Keratinocyte (primary cell): Measurements from ENCODE around the gene FAM13C. TPM values are rescaled to one million over a fixed set of nuclear protein-coding genes. Genes with fewer than 3 reads are reported as not detected.

Experiments
- DNase-seq: peaks from one replicate; pipeline ENCODE4 v3.0.0-alpha.2; 2011; ENCODE audit warnings: low read depth, missing footprints, low spot score
- FAIRE-seq: peaks from 2 replicates; lab custom pipeline; 2011; peaks lifted over from hg19 to GRCh38; lab: Jason Lieb, UNC
- H2AFZ ChIP-seq: 2 replicates; pipeline ENCODE4 v1.6.0; 2012; ENCODE audit warnings: low read length, control low read depth, inconsistent platforms; ENCODE audit not compliant: control insufficient read depth
- H3K27ac ChIP-seq: 2 replicates; pipeline ENCODE4 v1.5.1; 2011; ENCODE audit warnings: low read length; ENCODE audit not compliant: control insufficient read depth, insufficient read depth
- H3K27me3 ChIP-seq: 3 replicates; pipeline ENCODE4 v1.6.0; 2011; ENCODE audit warnings: low read length; ENCODE audit not compliant: control insufficient read depth, insufficient read depth; ENCODE audit errors: extremely low read depth
- H3K36me3 ChIP-seq, 2 experiments: 2 replicates in 1 of 2; 3 replicates in 1 of 2; pipeline ENCODE4 v1.5.1; 2011; ENCODE audit warnings: low read length in 2 of 2, mild to moderate bottlenecking in 1 of 2; ENCODE audit not compliant: control insufficient read depth in 2 of 2, insufficient read depth in 2 of 2; ENCODE audit errors: extremely low read depth in 1 of 2
- H3K4me1 ChIP-seq: 3 replicates; pipeline ENCODE4 v1.5.1; 2011; ENCODE audit warnings: low read length; ENCODE audit not compliant: control insufficient read depth, insufficient read depth; ENCODE audit errors: extremely low read depth
- H3K4me2 ChIP-seq: 3 replicates; pipeline ENCODE4 v1.6.0; 2011; ENCODE audit warnings: low read depth, low read length; ENCODE audit not compliant: control insufficient read depth, insufficient read depth; ENCODE audit errors: extremely low read depth
- H3K4me3 ChIP-seq, 3 experiments: fragments of 200-600 bp in 1 of 3; sonication (generic) in 1 of 3; 2 replicates in 2 of 3; 3 replicates in 1 of 3; pipeline ENCODE4 v1.5.1; 2011 to 2016; ENCODE audit warnings: low read length in 3 of 3, mild to moderate bottlenecking in 3 of 3, control low read depth in 2 of 3, inconsistent platforms in 1 of 3, low read depth in 1 of 3, mixed read lengths in 1 of 3, mixed run types in 1 of 3, moderate library complexity in 1 of 3; ENCODE audit not compliant: control insufficient read depth in 2 of 3, insufficient read depth in 2 of 3; ENCODE audit errors: extremely low read depth in 1 of 3
- H3K79me2 ChIP-seq: 2 replicates; pipeline ENCODE4 v1.6.0; 2012; ENCODE audit warnings: low read length; ENCODE audit not compliant: control insufficient read depth, insufficient read depth
- H3K9ac ChIP-seq: 3 replicates; pipeline ENCODE4 v1.6.0; 2011; ENCODE audit warnings: low read length; ENCODE audit not compliant: control insufficient read depth, insufficient read depth; ENCODE audit errors: extremely low read depth
- H3K9me1 ChIP-seq: 3 replicates; pipeline ENCODE4 v1.6.0; 2011; ENCODE audit warnings: low read length; ENCODE audit not compliant: control insufficient read depth, insufficient read depth; ENCODE audit errors: extremely low read depth
- H3K9me3 ChIP-seq: 2 replicates; pipeline ENCODE4 v1.5.1; 2012; ENCODE audit warnings: low read depth, low read length; ENCODE audit not compliant: control insufficient read depth
- H4K20me1 ChIP-seq: 3 replicates; pipeline ENCODE4 v1.6.0; 2011; ENCODE audit warnings: low read length; ENCODE audit not compliant: control insufficient read depth, insufficient read depth; ENCODE audit errors: extremely low read depth
- EZH2 ChIP-seq: IDR thresholded peaks from one replicate; pipeline ENCODE4 v1.6.1; 2012; ENCODE audit warnings: inconsistent platforms, mild to moderate bottlenecking, low read length, moderate library complexity
- dilution Hi-C: fragments of 300-500 bp; cut with MboI; formaldehyde crosslinking; loops from one replicate; pipeline ENCODE4 v1.7.0; 2020; ENCODE audit warnings: low sequenced_read_pairs; ENCODE audit not compliant: extremely low pct_ligation_motif_present
- polyA plus RNA-seq, 5 experiments: library from polyadenylated mRNA; depleted of rRNA in 3 of 5; stranded (reverse) in 3 of 5; stranded (forward) in 1 of 5; unstranded in 1 of 5; fragments of >200 nt; gene quantifications; 1 replicate in 1 of 5; 2 replicates in 3 of 5; 3 replicates in 1 of 5; pipeline versions ENCODE4 v1.2.1 to v1.2.3, GENCODE V29; 2011 to 2012; ENCODE audit warnings: missing spikeins in 2 of 5, low read depth in 1 of 5, low replicate concordance in 1 of 5
- TF ChIP-seq, protein P1 (sequence below), 3 experiments: IDR thresholded peaks in 1 of 3; conservative IDR thresholded peaks in 1 of 3; optimal IDR thresholded peaks in 1 of 3; 2 replicates in 2 of 3; 3 replicates in 1 of 3; pipeline versions ENCODE3 to v1.5.1; 2011; ENCODE audit warnings: low read length in 3 of 3, mild to moderate bottlenecking in 3 of 3, moderate library complexity in 2 of 3, control low read depth in 1 of 3, inconsistent platforms in 1 of 3; ENCODE audit not compliant: insufficient read depth in 2 of 3; ENCODE audit errors: extremely low read depth in 1 of 3

The FAM13C gene
- polyA plus RNA-seq, 1 donor (not counting 4 experiments of a cell fraction or from before 2014, with no cell fraction given): 0.58 TPM

DNA sequence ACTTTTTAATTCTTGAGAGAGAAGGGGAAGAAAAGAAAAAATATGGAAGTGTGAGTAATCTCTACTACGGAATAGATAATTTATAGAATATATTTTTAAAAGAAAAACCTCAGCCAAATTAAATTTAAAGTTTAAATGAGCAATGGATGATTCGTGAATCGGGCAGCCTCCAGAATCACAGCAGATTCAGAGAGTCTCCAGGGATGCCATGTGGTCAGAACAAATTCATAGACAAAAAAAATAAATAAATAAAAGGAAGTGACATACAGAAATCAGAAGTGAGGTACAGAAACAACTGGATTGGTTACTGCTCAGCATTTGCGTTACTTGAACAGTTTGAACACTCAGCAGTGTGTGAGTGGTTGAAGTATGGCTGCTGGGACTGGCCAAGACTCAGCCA lies 132.9 kb downstream of the FAM13C start:
- H3K4me1 ChIP-seq: no peaks in the 10 kb centered on the region
- FAIRE-seq (no peak), DNase-seq (no peak)
- TF ChIP-seq EZH2: no peak
- TF ChIP-seq, protein P1, sequence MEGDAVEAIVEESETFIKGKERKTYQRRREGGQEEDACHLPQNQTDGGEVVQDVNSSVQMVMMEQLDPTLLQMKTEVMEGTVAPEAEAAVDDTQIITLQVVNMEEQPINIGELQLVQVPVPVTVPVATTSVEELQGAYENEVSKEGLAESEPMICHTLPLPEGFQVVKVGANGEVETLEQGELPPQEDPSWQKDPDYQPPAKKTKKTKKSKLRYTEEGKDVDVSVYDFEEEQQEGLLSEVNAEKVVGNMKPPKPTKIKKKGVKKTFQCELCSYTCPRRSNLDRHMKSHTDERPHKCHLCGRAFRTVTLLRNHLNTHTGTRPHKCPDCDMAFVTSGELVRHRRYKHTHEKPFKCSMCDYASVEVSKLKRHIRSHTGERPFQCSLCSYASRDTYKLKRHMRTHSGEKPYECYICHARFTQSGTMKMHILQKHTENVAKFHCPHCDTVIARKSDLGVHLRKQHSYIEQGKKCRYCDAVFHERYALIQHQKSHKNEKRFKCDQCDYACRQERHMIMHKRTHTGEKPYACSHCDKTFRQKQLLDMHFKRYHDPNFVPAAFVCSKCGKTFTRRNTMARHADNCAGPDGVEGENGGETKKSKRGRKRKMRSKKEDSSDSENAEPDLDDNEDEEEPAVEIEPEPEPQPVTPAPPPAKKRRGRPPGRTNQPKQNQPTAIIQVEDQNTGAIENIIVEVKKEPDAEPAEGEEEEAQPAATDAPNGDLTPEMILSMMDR (optimal IDR thresholded peaks at IDR 0.05 in 1 of 3, IDR thresholded peaks at IDR 0.05 in 1 of 3, conservative IDR thresholded peaks at IDR 0.05 in 1 of 3; ENCODE audit: extremely low read depth in 1 of 3, insufficient read depth in 2 of 3, low read length in 3 of 3): no peak
- H3K9ac ChIP-seq: no peak overlapping the region
- H3K36me3 ChIP-seq: no peaks in the 10 kb centered on the region
- H3K4me2 ChIP-seq: no peak overlapping the region
- H3K79me2 ChIP-seq: no peaks in the 10 kb centered on the region
- H4K20me1 ChIP-seq: no peaks in the 10 kb centered on the region
- H3K9me1 ChIP-seq: no peaks in the 10 kb centered on the region
- dilution Hi-C loops: loop anchor here (25.0 kb wide), 1 partner anchor 383 kb away; no protein-coding TSS in a partner anchor
- H2AFZ ChIP-seq: no peak overlapping the region
- no peak overlapping the region for H3K27ac ChIP-seq
- H3K27me3 ChIP-seq: no peaks in the 10 kb centered on the region
- H3K4me3 ChIP-seq: no peak overlapping the region
- H3K9me3 ChIP-seq: no peaks in the 10 kb centered on the region

DNA sequence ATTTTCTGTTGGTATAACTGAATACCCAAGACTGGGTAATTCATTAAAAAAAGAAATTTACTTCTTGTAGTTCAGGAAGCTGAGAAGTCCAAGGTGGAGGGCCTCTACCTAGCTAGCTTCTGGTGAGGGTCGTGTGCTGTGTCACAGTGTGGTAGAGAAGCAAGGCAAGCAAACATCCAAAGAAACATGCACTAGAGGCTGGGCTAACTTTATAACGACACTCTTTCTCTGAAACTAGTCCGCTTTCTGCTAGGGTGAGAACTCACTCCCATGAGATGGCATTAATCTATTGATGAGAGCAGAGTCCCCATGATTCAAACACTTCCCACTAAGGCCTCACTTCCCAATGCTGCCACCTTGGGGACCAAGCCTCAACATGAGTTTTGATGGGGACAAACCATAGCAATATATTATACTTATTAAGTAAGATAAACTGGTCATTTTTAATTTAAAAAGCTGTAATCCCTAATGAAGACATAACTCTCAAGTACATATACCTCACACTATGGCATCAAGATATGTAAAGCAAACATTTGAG lies 135.1 kb downstream of the FAM13C start:
- DNase-seq: no peak
- Histone ChIP-seq H3K27me3 (no peaks in the 10 kb centered on the region), H2AFZ (no peak overlapping the region), H3K9me1 (no peaks in the 10 kb centered on the region), H4K20me1 (no peaks in the 10 kb centered on the region), H3K9me3 (no peaks in the 10 kb centered on the region), H3K9ac (no peak overlapping the region), H3K27ac (no peak overlapping the region), H3K4me3 (no peak overlapping the region), H3K4me2 (no peak overlapping the region), H3K36me3 (no peaks in the 10 kb centered on the region), H3K79me2 (no peaks in the 10 kb centered on the region), H3K4me1 (no peaks in the 10 kb centered on the region)
- dilution Hi-C loops: loop anchor here (25.0 kb wide), 1 partner anchor 385 kb away; no protein-coding TSS in a partner anchor
- no peak for TF ChIP-seq EZH2
- TF ChIP-seq, protein P1 (optimal IDR thresholded peaks at IDR 0.05 in 1 of 3, IDR thresholded peaks at IDR 0.05 in 1 of 3, conservative IDR thresholded peaks at IDR 0.05 in 1 of 3; ENCODE audit: extremely low read depth in 1 of 3, insufficient read depth in 2 of 3, low read length in 3 of 3): peak in 1 of 3 experiments; percentile 18
- FAIRE-seq: no peak
